Prostate gland (tissue), 2 donors: ENCODE measurements around the gene LHCGR.

Source experiments
- POLR2A ChIP-seq: fragments of 450-650 bp; IDR thresholded peaks from one replicate; pipeline ENCODE4 v1.6.1; 2016; ENCODE audit warnings: antibody characterized with exemption, mild to moderate bottlenecking
- POLR2AphosphoS5 ChIP-seq: sonication (generic); formaldehyde crosslinking; IDR thresholded peaks from one replicate; pipeline ENCODE4 v1.6.1; 2017; ENCODE audit warnings: antibody characterized with exemption
- TF ChIP-seq, protein P1 (sequence below), 4 experiments: fragments of 200-600 bp in 2 of 4; fragments of 450-650 bp in 2 of 4; sonication (generic) in 2 of 4; IDR thresholded peaks; 1 replicate in 3 of 4; 2 replicates in 1 of 4; pipeline ENCODE4 v1.5.1; 2016 to 2019; ENCODE audit warnings: antibody characterized with exemption in 4 of 4, mild to moderate bottlenecking in 2 of 4, moderate library complexity in 2 of 4

DNA sequence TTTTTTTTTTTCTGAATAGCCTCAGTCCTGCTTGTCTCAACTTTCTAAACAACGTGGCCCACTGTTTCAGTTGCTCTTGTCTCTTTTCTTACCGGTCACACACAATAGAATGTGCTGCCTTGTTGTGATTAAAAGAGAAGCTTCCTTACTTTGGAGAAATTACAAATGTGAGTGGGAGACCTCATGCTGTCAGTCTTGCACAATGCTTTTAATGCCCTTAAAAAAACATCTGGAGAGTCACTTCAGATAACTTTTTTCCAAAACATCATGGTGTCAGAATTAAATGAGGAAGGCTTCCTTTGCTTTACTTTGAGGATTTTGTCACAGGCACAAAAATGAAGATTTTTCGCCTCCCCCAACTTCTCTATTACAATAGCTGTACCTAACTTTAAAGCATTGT, 37.7 kb downstream of the LHCGR start:
- no peak for TF ChIP-seq POLR2A
- TF ChIP-seq, protein P1, sequence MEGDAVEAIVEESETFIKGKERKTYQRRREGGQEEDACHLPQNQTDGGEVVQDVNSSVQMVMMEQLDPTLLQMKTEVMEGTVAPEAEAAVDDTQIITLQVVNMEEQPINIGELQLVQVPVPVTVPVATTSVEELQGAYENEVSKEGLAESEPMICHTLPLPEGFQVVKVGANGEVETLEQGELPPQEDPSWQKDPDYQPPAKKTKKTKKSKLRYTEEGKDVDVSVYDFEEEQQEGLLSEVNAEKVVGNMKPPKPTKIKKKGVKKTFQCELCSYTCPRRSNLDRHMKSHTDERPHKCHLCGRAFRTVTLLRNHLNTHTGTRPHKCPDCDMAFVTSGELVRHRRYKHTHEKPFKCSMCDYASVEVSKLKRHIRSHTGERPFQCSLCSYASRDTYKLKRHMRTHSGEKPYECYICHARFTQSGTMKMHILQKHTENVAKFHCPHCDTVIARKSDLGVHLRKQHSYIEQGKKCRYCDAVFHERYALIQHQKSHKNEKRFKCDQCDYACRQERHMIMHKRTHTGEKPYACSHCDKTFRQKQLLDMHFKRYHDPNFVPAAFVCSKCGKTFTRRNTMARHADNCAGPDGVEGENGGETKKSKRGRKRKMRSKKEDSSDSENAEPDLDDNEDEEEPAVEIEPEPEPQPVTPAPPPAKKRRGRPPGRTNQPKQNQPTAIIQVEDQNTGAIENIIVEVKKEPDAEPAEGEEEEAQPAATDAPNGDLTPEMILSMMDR (IDR thresholded peaks at IDR 0.05): no peak
- no peak for TF ChIP-seq POLR2AphosphoS5
